ENCODE results near the gene BTBD16.

The BTBD16 gene

GRCh38 chr10:122249303-122249850 is 21.7 kb upstream of the BTBD16 start:
- ChIA-PET POLR2A (no interaction called here), CTCF (no interaction called here)
- DNase-seq (ENCODE audit: low read depth, low spot score) = no peak

GRCh38 chr10:122249991-122250750 is 20.9 kb upstream of the BTBD16 start:
- no peak for DNase-seq (ENCODE audit: low read depth, low spot score)
- ChIA-PET CTCF (no interaction called here), POLR2A (no interaction called here)
- no peak for TF ChIP-seq CTCF (IDR thresholded peaks at IDR 0.05; ENCODE audit: insufficient read depth, low read length, missing control alignments)
- H3K4me3 ChIP-seq (ENCODE audit: low read depth, low read length) = no peak overlapping the region

More at GRCh38 chr10:122249303-122249850, 21.7 kb upstream of the BTBD16 start:
- no peak overlapping the region for H3K4me3 ChIP-seq (ENCODE audit: low read depth, low read length)
- TF ChIP-seq CTCF (IDR thresholded peaks at IDR 0.05; ENCODE audit: insufficient read depth, low read length, missing control alignments) = no peak

GRCh38 chr10:122251459-122252255 is 19.4 kb upstream of the BTBD16 start:
- DNase-seq (ENCODE audit: low read depth, low spot score) = no peak
- no peak for TF ChIP-seq CTCF (IDR thresholded peaks at IDR 0.05; ENCODE audit: insufficient read depth, low read length, missing control alignments)
- no peak overlapping the region for H3K4me3 ChIP-seq (ENCODE audit: low read depth, low read length)
- ChIA-PET CTCF (interaction anchor here (0.7 to 1.8 kb wide), 2 partner anchors 14 to 17 kb away, joined by 3 to 5 read pairs; no protein-coding TSS in a partner anchor), POLR2A (no interaction called here)

GRCh38 chr10:122252805-122253204 is 18.3 kb upstream of the BTBD16 start:
- POLR2A ChIA-PET = no interaction called here
- no peak for TF ChIP-seq CTCF (IDR thresholded peaks at IDR 0.05; ENCODE audit: insufficient read depth, low read length, missing control alignments)
- no peak overlapping the region for H3K4me3 ChIP-seq (ENCODE audit: low read depth, low read length)
- DNase-seq (ENCODE audit: low read depth, low spot score) = no peak
- CTCF ChIA-PET = interaction anchor here (0.6 to 6.8 kb wide), 3 partner anchors 13 to 16 kb away, joined by 3 to 59 read pairs (median 5); no protein-coding TSS in a partner anchor

GRCh38 chr10:122253605-122254004 is 17.5 kb upstream of the BTBD16 start:
- TF ChIP-seq CTCF (IDR thresholded peaks at IDR 0.05; ENCODE audit: insufficient read depth, low read length, missing control alignments) = no peak
- H3K4me3 ChIP-seq (ENCODE audit: low read depth, low read length) = no peak overlapping the region
- no peak for DNase-seq (ENCODE audit: low read depth, low spot score)
- POLR2A ChIA-PET = no interaction called here
- CTCF ChIA-PET = interaction anchor here (0.6 to 6.8 kb wide), 2 partner anchors 12 to 15 kb away, joined by 3 to 59 read pairs; no protein-coding TSS in a partner anchor

- no peak for TF ChIP-seq CTCF (IDR thresholded peaks at IDR 0.05; ENCODE audit: insufficient read depth, low read length, missing control alignments)
- no peak for DNase-seq (ENCODE audit: low read depth, low spot score)
- ChIA-PET POLR2A (no interaction called here), CTCF (interaction anchor here (6.8 kb wide), 1 partner anchor 13 kb away, joined by 59 read pairs; no protein-coding TSS in a partner anchor)
- no peak overlapping the region for H3K4me3 ChIP-seq (ENCODE audit: low read depth, low read length)
Measured at GRCh38 chr10:122254831-122255230, 16.3 kb upstream of the BTBD16 start.
